ENCODE measurements around the gene C12orf57.

GRCh38 chr12:6941782-6942181 is 2.0 kb upstream of the C12orf57 start:
- no peak for TF ChIP-seq ZFX (IDR thresholded peaks at IDR 0.05; ENCODE audit: borderline replicate concordance)
- TF ChIP-seq CTCF (IDR thresholded peaks at IDR 0.05): no peak
